ENCODE measurements around the gene CDON. TPM values are rescaled to one million over a fixed set of nuclear protein-coding genes. Genes with fewer than 3 reads are reported as not detected.

CDON gene
- total RNA-seq, 2 experiments from 2014 or later: 1.9 to 2.7 TPM

DNA sequence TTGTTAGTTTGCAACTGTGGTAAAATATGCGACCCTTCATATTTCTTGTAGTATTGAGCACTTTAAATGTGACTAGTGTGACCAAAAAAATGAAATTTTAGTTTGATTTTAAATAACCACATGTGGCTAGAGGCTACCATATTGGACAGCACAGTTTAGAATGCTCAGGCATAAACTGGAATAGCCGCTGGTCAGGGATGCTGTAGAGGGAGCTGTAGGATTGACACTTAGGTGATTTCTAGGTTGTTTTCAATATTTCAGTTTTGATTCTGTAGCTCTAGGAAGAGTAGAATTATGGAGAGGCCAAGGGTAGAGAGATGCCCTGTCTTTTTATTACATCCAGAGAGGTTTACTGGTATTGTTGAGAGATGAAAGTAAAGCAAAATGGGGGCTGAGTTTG is 127.6 kb downstream of the CDON start:
- intact Hi-C loops (cut with DNase I, micrococcal nuclease): no loop called here
- no peak overlapping the region for H3K4me3 ChIP-seq (ENCODE audit: low read length)
- Mint-ChIP-seq H3K27ac (no peak overlapping the region), H3K4me1 (ENCODE audit: low read depth) (no peaks in the 10 kb centered on the region), H3K36me3 (ENCODE audit: low read depth) (no peaks in the 10 kb centered on the region), H3K4me3 (no peak overlapping the region), H3K27me3 (peaks cover 1% of the 10 kb centered on the region), H3K9me3 (no peaks in the 10 kb centered on the region)
- H3K36me3 ChIP-seq (ENCODE audit: insufficient read depth, low read length): no peaks in the 10 kb centered on the region
- DNase-seq (no peak), ATAC-seq (ENCODE audit: poor library complexity) (no peak)
- H3K9me3 ChIP-seq (ENCODE audit: control insufficient read depth in 1 of 2, insufficient read depth in 1 of 2, low read length in 2 of 2): no peaks in the 10 kb centered on the region
- TF ChIP-seq, protein P1, sequence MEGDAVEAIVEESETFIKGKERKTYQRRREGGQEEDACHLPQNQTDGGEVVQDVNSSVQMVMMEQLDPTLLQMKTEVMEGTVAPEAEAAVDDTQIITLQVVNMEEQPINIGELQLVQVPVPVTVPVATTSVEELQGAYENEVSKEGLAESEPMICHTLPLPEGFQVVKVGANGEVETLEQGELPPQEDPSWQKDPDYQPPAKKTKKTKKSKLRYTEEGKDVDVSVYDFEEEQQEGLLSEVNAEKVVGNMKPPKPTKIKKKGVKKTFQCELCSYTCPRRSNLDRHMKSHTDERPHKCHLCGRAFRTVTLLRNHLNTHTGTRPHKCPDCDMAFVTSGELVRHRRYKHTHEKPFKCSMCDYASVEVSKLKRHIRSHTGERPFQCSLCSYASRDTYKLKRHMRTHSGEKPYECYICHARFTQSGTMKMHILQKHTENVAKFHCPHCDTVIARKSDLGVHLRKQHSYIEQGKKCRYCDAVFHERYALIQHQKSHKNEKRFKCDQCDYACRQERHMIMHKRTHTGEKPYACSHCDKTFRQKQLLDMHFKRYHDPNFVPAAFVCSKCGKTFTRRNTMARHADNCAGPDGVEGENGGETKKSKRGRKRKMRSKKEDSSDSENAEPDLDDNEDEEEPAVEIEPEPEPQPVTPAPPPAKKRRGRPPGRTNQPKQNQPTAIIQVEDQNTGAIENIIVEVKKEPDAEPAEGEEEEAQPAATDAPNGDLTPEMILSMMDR (IDR thresholded peaks at IDR 0.05): no peak
- peaks cover 7% of the 10 kb centered on the region for H3K4me1 ChIP-seq (ENCODE audit: insufficient read depth, low read length)
- no peak overlapping the region for H3K27ac ChIP-seq (ENCODE audit: low read depth in 1 of 2, low read length in 2 of 2)
- POLR2A ChIA-PET: no interaction called here
- CTCF ChIA-PET: no interaction called here
- peaks cover 0 to 2% of the 10 kb centered on the region in 2 experiments for H3K27me3 ChIP-seq (ENCODE audit: control insufficient read depth in 1 of 2, insufficient read depth in 2 of 2, low read length in 2 of 2)

DNA sequence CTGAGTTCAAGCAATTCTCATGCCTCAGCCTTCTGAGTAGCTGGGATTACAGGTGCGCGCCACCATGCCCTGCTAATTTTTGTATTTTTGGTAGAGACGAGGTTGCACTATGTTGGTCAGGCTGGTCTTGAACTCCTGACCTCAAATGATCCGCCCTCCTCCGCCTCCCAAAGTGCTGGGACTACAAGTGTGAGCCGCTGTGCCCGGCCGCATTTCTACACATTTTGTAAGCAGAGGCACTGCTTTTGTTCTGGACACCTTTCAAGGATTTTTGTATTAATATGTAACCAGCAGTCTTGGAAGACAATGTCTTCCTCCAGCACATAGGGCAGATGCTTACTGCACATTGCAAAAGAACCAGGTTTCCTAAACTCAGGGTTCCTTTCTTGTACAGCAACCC is 128.2 kb downstream of the CDON start:
- no peak overlapping the region for H3K27ac Mint-ChIP-seq
- Histone ChIP-seq H3K4me1 (ENCODE audit: insufficient read depth, low read length) (peaks cover 7% of the 10 kb centered on the region), H3K27ac (ENCODE audit: low read depth in 1 of 2, low read length in 2 of 2) (no peak overlapping the region), H3K27me3 (ENCODE audit: control insufficient read depth in 1 of 2, insufficient read depth in 2 of 2, low read length in 2 of 2) (peaks cover 0 to 8% of the 10 kb centered on the region in 2 experiments), H3K9me3 (ENCODE audit: control insufficient read depth in 1 of 2, insufficient read depth in 1 of 2, low read length in 2 of 2) (no peaks in the 10 kb centered on the region), H3K4me3 (ENCODE audit: low read length) (no peak overlapping the region), H3K36me3 (ENCODE audit: insufficient read depth, low read length) (no peaks in the 10 kb centered on the region)
- TF ChIP-seq, protein P1 (IDR thresholded peaks at IDR 0.05): no peak
- ChIA-PET POLR2A (no interaction called here), CTCF (no interaction called here)
- H3K27me3 Mint-ChIP-seq: peaks cover 4% of the 10 kb centered on the region
- intact Hi-C loops (cut with DNase I, micrococcal nuclease): no loop called here
- no peak overlapping the region for H3K4me3 Mint-ChIP-seq
- no peaks in the 10 kb centered on the region for H3K36me3 Mint-ChIP-seq (ENCODE audit: low read depth)
- DNase-seq (no peak), ATAC-seq (ENCODE audit: poor library complexity) (no peak)
- H3K9me3 Mint-ChIP-seq: no peaks in the 10 kb centered on the region
- H3K4me1 Mint-ChIP-seq (ENCODE audit: low read depth): no peaks in the 10 kb centered on the region

DNA sequence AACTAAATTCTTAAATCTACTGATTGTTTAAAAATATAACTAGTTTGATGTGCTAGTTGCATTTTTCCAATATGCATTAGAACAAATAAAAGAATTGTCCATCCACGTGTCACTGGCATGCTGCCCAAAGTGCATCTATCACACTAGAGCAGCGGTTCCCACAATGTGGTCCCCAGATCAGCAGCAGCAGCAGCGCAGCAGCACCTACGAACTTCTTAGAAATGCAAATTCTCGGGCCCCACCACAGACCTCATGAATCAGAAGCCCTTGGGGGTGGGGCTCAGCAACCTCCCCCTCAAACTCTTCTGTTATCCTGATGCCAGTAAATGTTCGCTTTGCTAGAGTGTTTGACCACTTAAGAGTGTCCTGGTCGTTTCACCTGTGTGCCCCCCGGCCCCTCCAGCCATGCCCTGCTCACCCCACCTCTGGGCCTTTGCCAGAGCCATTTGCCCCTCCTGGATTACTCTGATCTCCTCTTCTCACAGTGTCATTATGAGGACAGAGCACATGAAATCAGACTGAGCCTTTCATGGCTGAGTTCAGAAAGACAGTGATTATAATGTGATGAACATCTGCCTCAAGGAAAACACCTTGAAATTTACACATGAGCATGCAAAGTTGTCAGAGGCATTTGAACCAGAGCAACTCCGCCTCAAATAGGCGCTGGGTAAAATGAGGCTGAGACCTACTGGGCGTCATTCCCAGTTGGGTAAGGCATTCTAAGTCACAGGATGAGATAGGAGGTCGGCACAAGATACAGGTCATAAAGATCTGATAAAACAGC is 129.4 kb downstream of the CDON start:
- Mint-ChIP-seq H3K9me3 (no peaks in the 10 kb centered on the region), H3K36me3 (ENCODE audit: low read depth) (no peaks in the 10 kb centered on the region), H3K4me1 (ENCODE audit: low read depth) (no peaks in the 10 kb centered on the region), H3K27me3 (peaks cover 9% of the 10 kb centered on the region), H3K4me3 (no peak overlapping the region), H3K27ac (no peak overlapping the region)
- H3K27me3 ChIP-seq (ENCODE audit: control insufficient read depth in 1 of 2, insufficient read depth in 2 of 2, low read length in 2 of 2): peaks cover 0 to 8% of the 10 kb centered on the region in 2 experiments
- no peaks in the 10 kb centered on the region for H3K9me3 ChIP-seq (ENCODE audit: control insufficient read depth in 1 of 2, insufficient read depth in 1 of 2, low read length in 2 of 2)
- intact Hi-C loops (cut with DNase I, micrococcal nuclease): no loop called here
- H3K27ac ChIP-seq (ENCODE audit: low read depth in 1 of 2, low read length in 2 of 2): no peak overlapping the region
- ATAC-seq (ENCODE audit: poor library complexity) (no peak), DNase-seq (no peak)
- CTCF ChIA-PET: no interaction called here
- no peaks in the 10 kb centered on the region for H3K36me3 ChIP-seq (ENCODE audit: insufficient read depth, low read length)
- POLR2A ChIA-PET: no interaction called here
- peaks cover 2% of the 10 kb centered on the region for H3K4me1 ChIP-seq (ENCODE audit: insufficient read depth, low read length)
- TF ChIP-seq, protein P1 (IDR thresholded peaks at IDR 0.05): no peak
- H3K4me3 ChIP-seq (ENCODE audit: low read length): no peak overlapping the region

All from CD4-positive, alpha-beta T cell (primary cell).